ENCODE results near the gene PKIB.

PKIB gene

GRCh38 chr6:122730775-122731386, 120.7 kb downstream of the PKIB start:
- peak; percentile 53 for DNase-seq (ENCODE audit: low read depth)
- TF ChIP-seq CTCF (IDR thresholded peaks at IDR 0.05; ENCODE audit: low read depth, low read length), result peak; percentile 40
- TF ChIP-seq MAX (IDR thresholded peaks at IDR 0.05; ENCODE audit: low read depth, low read length), result no peak
- no peak overlapping the region for H3K4me3 ChIP-seq (ENCODE audit: low read depth, low read length)

- no peak for DNase-seq (ENCODE audit: low read depth)
- TF ChIP-seq MAX (IDR thresholded peaks at IDR 0.05; ENCODE audit: low read depth, low read length) (no peak), MYC (IDR thresholded peaks at IDR 0.05; ENCODE audit: low read depth, low read length) (no peak), POLR2A (IDR thresholded peaks at IDR 0.05; ENCODE audit: extremely low read depth, insufficient read length) (no peak), CTCF (IDR thresholded peaks at IDR 0.05; ENCODE audit: low read depth, low read length) (no peak)
- H3K4me3 ChIP-seq (ENCODE audit: low read depth, low read length), result no peak overlapping the region
Measured at GRCh38 chr6:122733259-122733658, 123.1 kb downstream of the PKIB start.

- TF ChIP-seq CTCF (IDR thresholded peaks at IDR 0.05; ENCODE audit: low read depth, low read length) (no peak), MAX (IDR thresholded peaks at IDR 0.05; ENCODE audit: low read depth, low read length) (no peak), POLR2A (IDR thresholded peaks at IDR 0.05; ENCODE audit: extremely low read depth, insufficient read length) (no peak), MYC (IDR thresholded peaks at IDR 0.05; ENCODE audit: low read depth, low read length) (no peak)
- no peak overlapping the region for H3K4me3 ChIP-seq (ENCODE audit: low read depth, low read length)
- DNase-seq (ENCODE audit: low read depth), result no peak
Measured at GRCh38 chr6:122734529-122735395, 124.6 kb downstream of the PKIB start.

- DNase-seq (ENCODE audit: low read depth), result no peak
Measured at GRCh38 chr6:122735582-122735981, 125.4 kb downstream of the PKIB start.

GRCh38 chr6:122736163-122736562, 126.0 kb downstream of the PKIB start:
- H3K4me3 ChIP-seq (ENCODE audit: low read depth, low read length), result no peak overlapping the region
- DNase-seq (ENCODE audit: low read depth), result no peak

More at GRCh38 chr6:122735582-122735981, 125.4 kb downstream of the PKIB start:
- no peak for TF ChIP-seq CTCF (IDR thresholded peaks at IDR 0.05; ENCODE audit: low read depth, low read length)
- no peak for TF ChIP-seq POLR2A (IDR thresholded peaks at IDR 0.05; ENCODE audit: extremely low read depth, insufficient read length)
- no peak for TF ChIP-seq MYC (IDR thresholded peaks at IDR 0.05; ENCODE audit: low read depth, low read length)
- TF ChIP-seq MAX (IDR thresholded peaks at IDR 0.05; ENCODE audit: low read depth, low read length), result no peak
- no peak overlapping the region for H3K4me3 ChIP-seq (ENCODE audit: low read depth, low read length)

More at GRCh38 chr6:122736163-122736562, 126.0 kb downstream of the PKIB start:
- TF ChIP-seq MYC (IDR thresholded peaks at IDR 0.05; ENCODE audit: low read depth, low read length) (no peak), CTCF (IDR thresholded peaks at IDR 0.05; ENCODE audit: low read depth, low read length) (no peak), POLR2A (IDR thresholded peaks at IDR 0.05; ENCODE audit: extremely low read depth, insufficient read length) (no peak), MAX (IDR thresholded peaks at IDR 0.05; ENCODE audit: low read depth, low read length) (no peak)

All from NB4 (cell line).